Nephron (organoid): ENCODE data around the gene MRPL3.

Experiments
- H3K27ac Mint-ChIP-seq, 3 experiments: 2 replicates each; pipeline ENCODE4 v1.8.0; 2020; ENCODE audit warnings: mixed read lengths in 3 of 3, mild to moderate bottlenecking in 2 of 3, moderate library complexity in 1 of 3
- H3K27me3 Mint-ChIP-seq: 2 replicates; pipeline ENCODE4 v1.8.0; 2021; ENCODE audit warnings: low read depth, mild to moderate bottlenecking, moderate library complexity, mixed read lengths
- H3K36me3 Mint-ChIP-seq: 2 replicates; pipeline ENCODE4 v1.8.0; 2020; ENCODE audit warnings: low read depth, mixed read lengths
- H3K4me1 Mint-ChIP-seq: 2 replicates; pipeline ENCODE4 v1.8.0; 2020; ENCODE audit warnings: mixed read lengths
- H3K4me3 Mint-ChIP-seq, 3 experiments: 2 replicates each; pipeline ENCODE4 v1.8.0; 2020; ENCODE audit warnings: mild to moderate bottlenecking in 3 of 3, mixed read lengths in 3 of 3, moderate library complexity in 2 of 3
- H3K9me3 Mint-ChIP-seq: 2 replicates; pipeline ENCODE4 v1.8.0; 2020; ENCODE audit warnings: mixed read lengths
- TF ChIP-seq, protein P1 (sequence below), 3 experiments: fragments of 200-600 bp; sonication (generic); IDR thresholded peaks; one replicate each; pipeline ENCODE4 v1.5.0; 2021; ENCODE audit warnings: antibody characterized with exemption in 3 of 3; ENCODE audit not compliant: unreplicated experiment in 3 of 3

MRPL3 gene

DNA sequence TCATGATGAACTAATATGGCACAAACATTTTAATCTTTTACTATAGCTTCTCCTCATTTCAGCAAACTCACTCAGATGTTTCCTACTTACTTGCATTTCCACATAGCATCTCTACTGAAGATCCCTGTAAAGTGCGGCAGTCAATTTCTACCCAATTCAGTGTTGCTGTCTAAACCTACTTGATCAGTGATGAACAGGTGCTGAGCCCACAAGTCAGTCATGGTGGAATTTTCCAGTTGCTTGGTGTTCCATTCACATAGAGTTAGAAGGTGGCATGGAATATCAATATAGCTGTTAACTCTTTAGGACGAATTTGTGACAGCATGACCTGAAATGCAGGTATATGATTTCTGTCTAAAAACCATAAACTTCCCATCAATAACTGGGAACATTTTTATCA lies 22.7 kb downstream of the MRPL3 start:
- Mint-ChIP-seq H3K27ac (no peak overlapping the region), H3K36me3 (peaks cover 41% of the 10 kb centered on the region), H3K4me3 (no peak overlapping the region), H3K4me1 (peaks cover 4% of the 10 kb centered on the region), H3K9me3 (no peaks in the 10 kb centered on the region), H3K27me3 (no peaks in the 10 kb centered on the region)
- TF ChIP-seq, protein P1, sequence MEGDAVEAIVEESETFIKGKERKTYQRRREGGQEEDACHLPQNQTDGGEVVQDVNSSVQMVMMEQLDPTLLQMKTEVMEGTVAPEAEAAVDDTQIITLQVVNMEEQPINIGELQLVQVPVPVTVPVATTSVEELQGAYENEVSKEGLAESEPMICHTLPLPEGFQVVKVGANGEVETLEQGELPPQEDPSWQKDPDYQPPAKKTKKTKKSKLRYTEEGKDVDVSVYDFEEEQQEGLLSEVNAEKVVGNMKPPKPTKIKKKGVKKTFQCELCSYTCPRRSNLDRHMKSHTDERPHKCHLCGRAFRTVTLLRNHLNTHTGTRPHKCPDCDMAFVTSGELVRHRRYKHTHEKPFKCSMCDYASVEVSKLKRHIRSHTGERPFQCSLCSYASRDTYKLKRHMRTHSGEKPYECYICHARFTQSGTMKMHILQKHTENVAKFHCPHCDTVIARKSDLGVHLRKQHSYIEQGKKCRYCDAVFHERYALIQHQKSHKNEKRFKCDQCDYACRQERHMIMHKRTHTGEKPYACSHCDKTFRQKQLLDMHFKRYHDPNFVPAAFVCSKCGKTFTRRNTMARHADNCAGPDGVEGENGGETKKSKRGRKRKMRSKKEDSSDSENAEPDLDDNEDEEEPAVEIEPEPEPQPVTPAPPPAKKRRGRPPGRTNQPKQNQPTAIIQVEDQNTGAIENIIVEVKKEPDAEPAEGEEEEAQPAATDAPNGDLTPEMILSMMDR (IDR thresholded peaks at IDR 0.05; ENCODE audit: unreplicated experiment in 3 of 3) = no peak

DNA sequence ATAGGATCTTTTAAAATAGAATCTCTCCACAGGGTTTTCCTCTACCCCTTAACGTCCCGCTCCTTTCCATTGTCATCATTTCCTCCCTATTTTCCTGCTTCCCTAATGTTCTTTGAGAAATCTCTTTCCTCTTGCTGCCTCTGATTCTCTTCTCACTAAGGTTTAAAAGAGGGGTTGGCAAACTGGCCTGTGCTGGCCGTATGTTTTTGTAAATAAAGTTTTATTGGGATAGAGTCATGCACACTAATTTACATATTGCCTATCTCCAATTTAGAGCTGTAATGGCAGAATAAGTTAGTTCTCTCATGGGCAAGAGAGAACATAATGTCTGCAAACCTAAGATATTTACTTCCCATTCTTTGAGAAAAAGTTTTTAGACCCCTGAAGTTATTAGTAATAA lies 25.0 kb downstream of the MRPL3 start:
- Mint-ChIP-seq H3K27ac (no peak overlapping the region), H3K27me3 (no peaks in the 10 kb centered on the region), H3K4me3 (no peak overlapping the region), H3K9me3 (no peaks in the 10 kb centered on the region), H3K36me3 (peaks cover 37% of the 10 kb centered on the region), H3K4me1 (no peaks in the 10 kb centered on the region)
- TF ChIP-seq, protein P1 (IDR thresholded peaks at IDR 0.05; ENCODE audit: unreplicated experiment in 3 of 3) = no peak

DNA sequence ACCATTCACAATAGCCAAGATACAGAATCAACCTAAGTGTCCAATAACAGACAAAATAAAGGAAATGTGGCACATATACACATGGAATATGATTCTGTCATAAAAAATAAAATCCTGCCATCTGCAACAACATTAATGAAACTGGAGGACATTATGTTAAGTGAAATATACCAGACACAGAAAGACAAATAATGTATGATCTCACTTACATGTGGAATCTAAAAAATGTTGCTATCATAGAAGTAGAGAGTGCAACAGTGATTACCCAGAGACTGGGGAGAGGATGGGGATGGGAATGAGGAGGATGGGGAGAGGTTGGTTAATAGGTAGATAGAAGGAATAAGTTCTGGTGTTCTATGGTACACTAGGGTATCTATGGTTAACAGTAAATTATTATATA lies 28.7 kb downstream of the MRPL3 start:
- Mint-ChIP-seq H3K9me3 (no peaks in the 10 kb centered on the region), H3K27ac (no peak overlapping the region), H3K36me3 (peaks cover 40% of the 10 kb centered on the region), H3K27me3 (no peaks in the 10 kb centered on the region), H3K4me1 (no peaks in the 10 kb centered on the region), H3K4me3 (no peak overlapping the region)
- TF ChIP-seq, protein P1 (IDR thresholded peaks at IDR 0.05; ENCODE audit: unreplicated experiment in 3 of 3) = no peak

DNA sequence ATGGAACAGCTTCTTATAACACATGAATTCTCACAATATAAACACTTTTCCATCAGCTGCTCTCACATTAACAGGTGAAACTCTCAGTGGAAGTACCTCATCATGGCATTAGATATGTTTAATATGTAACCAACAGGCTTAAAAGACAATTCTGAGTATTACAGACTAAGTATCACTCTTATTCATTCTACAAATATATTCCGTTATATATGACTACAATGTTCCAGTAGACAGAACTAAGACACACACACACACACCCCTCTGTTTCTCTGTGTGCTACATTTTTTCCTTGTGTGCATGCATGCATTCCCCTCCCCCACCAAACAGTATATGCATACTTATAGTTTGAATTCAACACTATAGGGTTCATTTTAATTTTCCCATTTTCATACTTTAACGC lies 32.4 kb downstream of the MRPL3 start:
- Mint-ChIP-seq H3K27me3 (no peaks in the 10 kb centered on the region), H3K27ac (no peak overlapping the region), H3K36me3 (peaks cover 53% of the 10 kb centered on the region), H3K4me1 (no peaks in the 10 kb centered on the region), H3K4me3 (no peak overlapping the region), H3K9me3 (no peaks in the 10 kb centered on the region)
- TF ChIP-seq, protein P1 (IDR thresholded peaks at IDR 0.05; ENCODE audit: unreplicated experiment in 3 of 3) = no peak

DNA sequence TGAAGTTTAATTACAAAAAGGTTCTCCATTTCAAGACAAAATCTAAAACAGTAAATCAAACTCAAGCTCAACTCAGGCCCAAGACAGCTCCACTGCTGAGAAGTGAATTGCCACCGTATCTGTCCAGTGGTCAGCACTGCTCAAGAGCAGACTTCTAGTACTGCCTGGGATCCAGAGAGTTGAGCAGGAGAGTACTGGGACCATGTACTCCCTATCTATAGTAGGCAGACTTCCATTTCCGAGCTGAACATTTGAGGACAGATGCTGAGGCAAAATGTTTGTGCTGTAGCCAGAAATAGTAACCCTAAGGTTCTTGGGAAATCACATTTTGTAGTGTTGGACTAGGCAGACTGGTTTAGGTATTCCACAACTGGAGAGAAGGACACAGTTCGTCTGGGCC lies 44.1 kb downstream of the MRPL3 start:
- Mint-ChIP-seq H3K4me1 (no peaks in the 10 kb centered on the region), H3K4me3 (no peak overlapping the region), H3K27ac (no peak overlapping the region), H3K27me3 (no peaks in the 10 kb centered on the region), H3K36me3 (peaks cover 39% of the 10 kb centered on the region), H3K9me3 (no peaks in the 10 kb centered on the region)
- TF ChIP-seq, protein P1 (IDR thresholded peaks at IDR 0.05; ENCODE audit: unreplicated experiment in 3 of 3) = no peak

DNA sequence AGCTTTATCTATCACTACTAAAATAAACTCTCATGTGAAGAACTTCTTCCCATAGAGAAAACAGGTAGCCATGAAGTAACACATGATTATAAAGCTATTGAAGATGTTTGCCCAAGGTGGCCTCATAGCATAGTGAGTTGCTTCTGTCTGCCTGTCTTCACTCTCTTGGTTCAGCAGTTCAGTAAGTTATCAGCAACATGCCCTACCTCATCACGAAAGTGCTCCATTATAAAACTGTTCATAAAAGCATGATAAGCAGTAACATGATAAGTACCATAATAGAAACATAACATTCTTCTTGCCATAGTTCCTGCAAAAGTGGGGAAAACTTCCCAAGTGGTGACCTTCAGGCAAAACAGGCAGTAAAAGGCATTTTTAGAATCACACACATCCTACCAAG lies 45.6 kb downstream of the MRPL3 start:
- peaks cover 28% of the 10 kb centered on the region for H3K36me3 Mint-ChIP-seq
- H3K27ac Mint-ChIP-seq = no peak overlapping the region
- no peaks in the 10 kb centered on the region for H3K4me1 Mint-ChIP-seq
- no peaks in the 10 kb centered on the region for H3K27me3 Mint-ChIP-seq
- H3K9me3 Mint-ChIP-seq = no peaks in the 10 kb centered on the region
- no peak overlapping the region for H3K4me3 Mint-ChIP-seq
- TF ChIP-seq, protein P1 (IDR thresholded peaks at IDR 0.05; ENCODE audit: unreplicated experiment in 3 of 3) = no peak
